KOPT-K1 (cell line): ENCODE data around the gene TBC1D3H.
"Not testable (repeated sequence)": the region's sequence is repeated elsewhere in the genome, so short reads cannot be mapped to it uniquely, and the experiment has no call there.

Source experiments
- H3K27ac ChIP-seq: fragments of 200-600 bp; sonication (generic); 2 replicates; pipeline ENCODE4 v1.5.1; 2016; ENCODE audit warnings: antibody characterized with exemption, mild to moderate bottlenecking, low read depth, low read length; ENCODE audit not compliant: poor library complexity, severe bottlenecking
- H3K36me3 ChIP-seq: fragments of 200-600 bp; sonication (generic); 2 replicates; pipeline ENCODE4 v1.5.1; 2017; ENCODE audit warnings: antibody characterized with exemption, mild to moderate bottlenecking, low read length, moderate library complexity; ENCODE audit not compliant: insufficient read depth
- H3K9me3 ChIP-seq: fragments of 200-600 bp; sonication (generic); 2 replicates; pipeline ENCODE4 v1.5.1; 2017; ENCODE audit warnings: antibody characterized with exemption, low read length, mild to moderate bottlenecking; ENCODE audit not compliant: insufficient read depth, poor library complexity, severe bottlenecking

Gene TBC1D3H

GRCh38 chr17:36388385-36389245, at the start of gene TBC1D3H:
Gene TBC1D3H (minus strand): TSS chr17:36388435. CDS start chr17:36386895, 1,540 bp downstream.
- H3K27ac ChIP-seq, H3K9me3 ChIP-seq: not testable (repeated sequence)

GRCh38 chr17:36428891-36429290, 40.7 kb upstream of the TBC1D3H start:
- H3K36me3 ChIP-seq, H3K9me3 ChIP-seq, H3K27ac ChIP-seq: not testable (repeated sequence)

More at GRCh38 chr17:36388385-36389245, at the start of gene TBC1D3H:
- not testable (repeated sequence) for H3K36me3 ChIP-seq

DNA sequence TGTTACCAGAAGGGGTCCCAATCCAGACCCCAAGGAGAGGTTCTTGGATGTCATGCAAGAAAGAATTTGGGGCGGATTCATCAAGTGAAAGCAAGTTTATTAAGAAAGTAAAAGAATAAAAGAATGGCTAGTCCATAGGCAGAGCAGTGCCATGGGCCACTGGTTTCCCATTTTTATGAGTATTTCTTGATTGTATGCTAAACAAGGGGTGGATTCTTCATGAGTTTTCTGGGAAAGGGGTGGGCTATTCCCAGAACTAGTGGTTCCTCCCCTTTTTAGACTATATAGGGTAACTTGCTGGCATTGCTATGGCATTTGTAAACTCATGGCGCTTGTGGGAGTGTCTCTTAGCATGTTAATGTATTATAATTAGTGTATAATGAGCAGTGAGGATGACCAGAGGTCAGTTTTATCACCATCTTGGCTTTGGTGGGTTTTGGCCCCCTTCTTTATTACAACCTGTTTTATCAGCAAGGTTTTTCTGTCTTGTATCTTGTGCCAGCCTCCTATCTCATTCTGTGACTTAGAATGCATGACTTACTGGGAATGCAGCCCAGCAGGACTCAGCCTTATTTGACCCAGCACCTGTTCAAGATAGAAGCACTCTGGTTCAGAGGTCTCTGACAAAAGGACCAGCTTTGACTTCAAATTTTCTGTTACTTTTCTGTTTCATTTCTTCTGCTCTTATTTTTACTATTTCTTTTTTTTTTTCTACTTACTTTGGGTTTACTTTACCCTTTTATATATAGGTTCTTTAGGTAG, 27.1 kb upstream of the TBC1D3H start:
- H3K27ac ChIP-seq, H3K36me3 ChIP-seq, H3K9me3 ChIP-seq: not testable (repeated sequence)

- H3K9me3 ChIP-seq: not testable (repeated sequence)
Observed at GRCh38 chr17:36390943-36391645, 2.9 kb upstream of the TBC1D3H start.

GRCh38 chr17:36375938-36376337, 12.3 kb downstream of the TBC1D3H start:
- H3K36me3 ChIP-seq, H3K9me3 ChIP-seq, H3K27ac ChIP-seq: not testable (repeated sequence)

More at GRCh38 chr17:36390943-36391645, 2.9 kb upstream of the TBC1D3H start:
- not testable (repeated sequence) for H3K36me3 ChIP-seq, H3K27ac ChIP-seq

DNA sequence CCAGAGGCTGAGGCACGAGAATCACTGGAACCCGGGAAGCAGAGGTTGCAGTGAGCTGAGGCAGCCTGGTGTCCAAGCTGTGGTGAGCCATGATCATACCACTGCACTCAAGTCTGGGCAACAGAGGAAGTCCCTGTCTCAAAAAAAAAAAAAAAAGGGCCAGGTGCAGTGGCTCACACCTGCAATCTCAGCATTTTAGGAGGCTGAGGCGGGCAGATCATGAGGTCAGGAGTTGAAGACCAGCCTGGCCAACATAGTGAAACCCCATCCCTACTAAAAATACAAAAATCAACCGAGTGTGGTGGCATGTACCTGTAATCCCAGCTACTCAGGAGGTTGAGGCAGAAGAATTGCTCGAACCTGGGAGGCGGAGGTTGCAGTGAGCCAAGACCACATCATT, 25.7 kb downstream of the TBC1D3H start:
- H3K27ac ChIP-seq: not testable (repeated sequence)

More for the DNA sequence above, 25.7 kb downstream of the TBC1D3H start:
- not testable (repeated sequence) for H3K36me3 ChIP-seq, H3K9me3 ChIP-seq
